ENCODE measurements around the gene KIF5C. TPM values are rescaled to one million over a fixed set of nuclear protein-coding genes. Genes with fewer than 3 reads are reported as not detected.

The KIF5C gene
- total and polyA plus RNA-seq, 8 donors = under 0.01 to 14.7 (median 2.4) TPM

DNA sequence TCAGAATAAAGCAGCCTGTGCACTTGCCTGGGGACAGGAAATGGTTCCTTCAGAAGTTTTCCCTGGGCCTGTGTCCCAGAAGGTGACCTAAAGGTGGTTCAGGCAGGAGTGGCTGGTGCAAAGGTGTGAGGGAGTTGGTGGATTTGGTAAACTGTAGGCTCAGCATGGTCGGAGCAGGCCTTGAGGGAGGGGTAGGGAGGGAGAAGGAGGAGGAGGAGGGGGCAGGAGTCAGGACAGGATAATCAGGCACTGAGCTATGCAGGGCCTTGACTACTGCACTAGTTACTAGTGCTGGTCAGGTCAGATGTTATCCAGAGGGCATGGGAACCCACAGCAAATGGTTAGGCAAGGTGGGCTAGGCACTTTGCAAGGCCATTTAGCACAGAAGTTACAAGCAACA is 184.8 kb downstream of the KIF5C start:
- Histone ChIP-seq H3K4me1 (peaks cover 12 to 19% (median 17%) of the 10 kb centered on the region in 4 donors), H3K9me3 (no peaks in the 10 kb centered on the region), H3K36me3 (no peaks in the 10 kb centered on the region), H3K27me3 (no peaks in the 10 kb centered on the region), H3K27ac (no peak overlapping the region), H3K4me3 (no peak overlapping the region)
- intact Hi-C loops (cut with DNase I; ENCODE audit: low total_unique reads) = no loop called here
- DNase-seq = no peak
- 10 to 47% (median 31%) methylated on average over 1 of the region's 1 CpG for WGBS, 5 donors
- TF ChIP-seq, protein P1, sequence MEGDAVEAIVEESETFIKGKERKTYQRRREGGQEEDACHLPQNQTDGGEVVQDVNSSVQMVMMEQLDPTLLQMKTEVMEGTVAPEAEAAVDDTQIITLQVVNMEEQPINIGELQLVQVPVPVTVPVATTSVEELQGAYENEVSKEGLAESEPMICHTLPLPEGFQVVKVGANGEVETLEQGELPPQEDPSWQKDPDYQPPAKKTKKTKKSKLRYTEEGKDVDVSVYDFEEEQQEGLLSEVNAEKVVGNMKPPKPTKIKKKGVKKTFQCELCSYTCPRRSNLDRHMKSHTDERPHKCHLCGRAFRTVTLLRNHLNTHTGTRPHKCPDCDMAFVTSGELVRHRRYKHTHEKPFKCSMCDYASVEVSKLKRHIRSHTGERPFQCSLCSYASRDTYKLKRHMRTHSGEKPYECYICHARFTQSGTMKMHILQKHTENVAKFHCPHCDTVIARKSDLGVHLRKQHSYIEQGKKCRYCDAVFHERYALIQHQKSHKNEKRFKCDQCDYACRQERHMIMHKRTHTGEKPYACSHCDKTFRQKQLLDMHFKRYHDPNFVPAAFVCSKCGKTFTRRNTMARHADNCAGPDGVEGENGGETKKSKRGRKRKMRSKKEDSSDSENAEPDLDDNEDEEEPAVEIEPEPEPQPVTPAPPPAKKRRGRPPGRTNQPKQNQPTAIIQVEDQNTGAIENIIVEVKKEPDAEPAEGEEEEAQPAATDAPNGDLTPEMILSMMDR (IDR thresholded peaks at IDR 0.05) = no peak
- TF ChIP-seq EP300 (IDR thresholded peaks at IDR 0.05) (no peak), POLR2AphosphoS5 (IDR thresholded peaks at IDR 0.05) (no peak), POLR2A (IDR thresholded peaks at IDR 0.05) (no peak)

DNA sequence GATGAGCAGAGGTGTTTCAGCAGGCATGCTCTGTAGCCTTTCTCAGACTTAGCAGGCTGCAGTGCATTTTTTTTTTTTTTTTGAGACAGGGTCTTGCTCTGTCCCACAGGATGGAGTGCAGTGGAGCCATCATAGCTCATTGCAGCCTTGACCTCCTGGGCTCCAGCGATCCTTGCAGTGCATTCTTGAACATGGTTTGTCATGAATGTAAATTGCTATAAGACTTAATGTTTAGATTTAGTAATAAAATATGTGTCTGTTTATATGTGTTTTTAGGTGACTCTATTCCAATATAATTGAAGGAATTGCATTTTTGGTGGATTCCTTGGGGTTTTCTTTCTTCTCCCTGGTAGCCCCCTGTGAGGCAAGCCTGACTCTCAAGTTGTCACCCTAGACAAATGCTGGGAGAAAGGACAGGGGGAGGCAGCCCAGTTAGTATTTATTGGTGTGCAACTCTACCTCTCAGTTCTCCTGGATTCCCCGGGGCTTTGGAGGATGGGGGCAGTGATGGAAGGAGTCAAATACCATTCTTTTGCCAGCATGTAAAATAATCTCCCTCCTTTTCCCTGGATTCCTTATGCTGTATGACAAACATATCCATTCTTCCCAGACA is 186.2 kb downstream of the KIF5C start:
- H3K36me3 ChIP-seq = no peaks in the 10 kb centered on the region
- intact Hi-C loops (cut with DNase I; ENCODE audit: low total_unique reads) = no loop called here
- peaks cover 12 to 25% (median 19%) of the 10 kb centered on the region in 4 donors for H3K4me1 ChIP-seq
- H3K27ac ChIP-seq = no peak overlapping the region
- H3K27me3 ChIP-seq = no peaks in the 10 kb centered on the region
- TF ChIP-seq POLR2AphosphoS5 (IDR thresholded peaks at IDR 0.05) = no peak
- TF ChIP-seq EP300 (IDR thresholded peaks at IDR 0.05) = no peak
- TF ChIP-seq, protein P1 (IDR thresholded peaks at IDR 0.05) = no peak
- TF ChIP-seq POLR2A (IDR thresholded peaks at IDR 0.05) = no peak
- H3K4me3 ChIP-seq = no peak overlapping the region
- no peak for DNase-seq
- WGBS, 5 donors = 86 to 98% (median 87%) methylated on average over 2 of the region's 2 CpGs
- H3K9me3 ChIP-seq = no peaks in the 10 kb centered on the region

DNA sequence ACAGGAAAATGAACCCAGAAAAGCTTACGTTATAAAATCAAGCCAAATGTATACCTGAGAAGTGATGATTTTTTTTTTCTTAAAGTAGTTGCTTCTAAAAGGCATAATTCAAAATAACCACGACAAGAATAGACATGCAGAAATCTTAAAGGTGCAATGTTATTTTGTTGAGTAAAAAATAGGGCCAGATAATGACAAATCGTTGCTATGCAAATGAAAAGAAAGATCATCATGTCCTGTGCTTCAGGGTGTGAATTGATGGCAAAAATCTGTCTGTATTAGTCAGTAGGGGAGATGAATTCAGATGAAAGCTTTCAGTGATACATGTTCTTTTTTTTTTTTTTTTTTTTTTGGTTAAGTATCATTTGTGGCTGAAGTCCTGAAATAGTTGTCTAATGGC is 187.5 kb downstream of the KIF5C start:
- intact Hi-C loops (cut with DNase I; ENCODE audit: low total_unique reads) = no loop called here
- Histone ChIP-seq H3K36me3 (no peaks in the 10 kb centered on the region), H3K27me3 (no peaks in the 10 kb centered on the region), H3K9me3 (no peaks in the 10 kb centered on the region), H3K4me3 (no peak overlapping the region), H3K27ac (no peak overlapping the region), H3K4me1 (peaks cover 8 to 15% (median 13%) of the 10 kb centered on the region in 4 donors)
- DNase-seq = no peak
- 67 to 82% (median 80%) methylated on average over 3 of the region's 3 CpGs for WGBS, 5 donors
- TF ChIP-seq, protein P1 (IDR thresholded peaks at IDR 0.05) = no peak
- no peak for TF ChIP-seq POLR2AphosphoS5 (IDR thresholded peaks at IDR 0.05)
- no peak for TF ChIP-seq POLR2A (IDR thresholded peaks at IDR 0.05)
- no peak for TF ChIP-seq EP300 (IDR thresholded peaks at IDR 0.05)

DNA sequence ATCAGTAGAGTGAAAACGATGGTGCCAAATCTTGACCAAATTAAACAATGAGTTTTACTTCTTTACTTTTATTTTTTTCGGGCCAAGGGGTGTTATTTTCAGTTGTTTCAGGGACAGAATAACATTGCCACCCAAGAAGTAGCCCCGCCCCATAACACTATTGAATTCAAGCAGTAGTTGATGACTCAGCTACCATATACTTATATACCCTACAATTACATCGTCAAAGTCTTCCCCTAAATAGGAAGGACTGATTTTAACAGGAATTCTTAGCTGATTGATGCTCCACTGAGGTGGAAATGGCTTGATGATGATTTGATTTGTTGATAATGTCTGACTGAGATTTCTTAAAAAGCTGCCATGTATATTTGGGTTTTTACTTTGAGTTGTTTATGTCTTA is 188.2 kb downstream of the KIF5C start:
- 72 to 83% (median 79%) methylated on average over 4 of the region's 4 CpGs for WGBS, 5 donors
- no peak for DNase-seq
- intact Hi-C loops (cut with DNase I; ENCODE audit: low total_unique reads) = no loop called here
- H3K27ac ChIP-seq = no peak overlapping the region
- no peak overlapping the region for H3K4me3 ChIP-seq
- H3K36me3 ChIP-seq = no peaks in the 10 kb centered on the region
- peaks cover 4 to 10% (median 10%) of the 10 kb centered on the region in 4 donors for H3K4me1 ChIP-seq
- TF ChIP-seq POLR2A (IDR thresholded peaks at IDR 0.05) (no peak), POLR2AphosphoS5 (IDR thresholded peaks at IDR 0.05) (no peak), EP300 (IDR thresholded peaks at IDR 0.05) (no peak)
- TF ChIP-seq, protein P1 (IDR thresholded peaks at IDR 0.05) = no peak
- no peaks in the 10 kb centered on the region for H3K9me3 ChIP-seq
- H3K27me3 ChIP-seq = no peaks in the 10 kb centered on the region

All from stomach (tissue), 9 donors.